Panc1 (cell line): ENCODE measurements around the gene RBM19. TPM values are rescaled to one million over a fixed set of nuclear protein-coding genes. Genes with fewer than 3 reads are reported as not detected.

ENCODE experiments used
- ATAC-seq: fragments of 200-7000 bp; cut with Tn5 transposase; 2 replicates; pipeline ENCODE4 v1.9.1; 2020; ENCODE audit warnings: mild to moderate bottlenecking, moderate library complexity
- BruUV-seq: library from RNA; stranded (reverse); fragments of 400-500 nt; replicated peaks from 2 replicates; lab custom pipeline; 2021; lab: Mats Ljungman, UMichigan
- CTCF ChIA-PET: fragments of 300-600 bp; sonication (Branson Sonifier 250); formaldehyde crosslinking; loops from one replicate; lab custom pipeline; 2022; ENCODE audit warnings: antibody characterized with exemption; lab: Charles Lee
- POLR2A ChIA-PET: fragments of 300-600 bp; sonication (Branson Sonifier 250); formaldehyde crosslinking; loops from one replicate; lab custom pipeline; 2022; ENCODE audit warnings: antibody characterized with exemption; lab: Charles Lee
- DNase-seq: peaks from one replicate; pipeline ENCODE4 v3.0.0-alpha.2; 2010; ENCODE audit warnings: low read depth, low spot score
- H3K27ac ChIP-seq: 2 replicates; pipeline ENCODE4 v1.5.1; 2011; ENCODE audit warnings: mild to moderate bottlenecking, low read length, inconsistent platforms
- H3K27me3 ChIP-seq: fragments of 200-500 bp; sonication (Bioruptor generic); 2 replicates; pipeline ENCODE4 v1.6.0; 2014; ENCODE audit warnings: low read length, inconsistent platforms; ENCODE audit not compliant: control insufficient read depth, insufficient read depth
- H3K36me3 ChIP-seq: fragments of 200-500 bp; sonication (Bioruptor generic); 2 replicates; pipeline ENCODE4 v1.5.1; 2014; ENCODE audit warnings: inconsistent platforms, mild to moderate bottlenecking, low read length, moderate library complexity; ENCODE audit not compliant: control insufficient read depth, insufficient read depth
- H3K4me1 ChIP-seq: 2 replicates; pipeline ENCODE4 v1.5.1; 2011; ENCODE audit warnings: inconsistent platforms, mild to moderate bottlenecking, low read length, moderate library complexity; ENCODE audit not compliant: control insufficient read depth, insufficient read depth
- H3K4me3 ChIP-seq, 2 experiments: 2 replicates each; pipeline ENCODE4 v1.5.1; 2011 to 2012; ENCODE audit warnings: low read depth in 2 of 2, low read length in 2 of 2, mild to moderate bottlenecking in 2 of 2, inconsistent platforms in 1 of 2, moderate library complexity in 1 of 2
- H3K9me3 ChIP-seq: fragments of 200-500 bp; sonication (Bioruptor generic); 2 replicates; pipeline ENCODE4 v1.5.1; 2014; ENCODE audit warnings: low read depth, mild to moderate bottlenecking, inconsistent platforms, low read length, moderate library complexity; ENCODE audit not compliant: control insufficient read depth, insufficient read depth
- CTCF ChIP-seq: fragments of 450-650 bp; IDR thresholded peaks from 2 replicates; pipeline ENCODE4 v1.5.1; 2017; ENCODE audit warnings: mild to moderate bottlenecking
- POLR2AphosphoS5 ChIP-seq: IDR thresholded peaks from 2 replicates; pipeline ENCODE4 v1.6.1; 2012; ENCODE audit warnings: mild to moderate bottlenecking, low read depth, low read length, moderate library complexity
- REST ChIP-seq, 2 experiments: IDR thresholded peaks; 2 replicates each; pipeline ENCODE4 v1.6.1; 2011 to 2012; ENCODE audit warnings: low read depth in 2 of 2, control low read depth in 1 of 2, low read length in 1 of 2, mild to moderate bottlenecking in 1 of 2, moderate library complexity in 1 of 2; ENCODE audit not compliant: insufficient read depth in 1 of 2
- SIN3A ChIP-seq: IDR thresholded peaks from 2 replicates; pipeline ENCODE4 v1.6.1; 2012; ENCODE audit warnings: low read depth, mild to moderate bottlenecking, low read length, moderate library complexity, borderline replicate concordance; ENCODE audit not compliant: insufficient read depth
- TCF7L2 ChIP-seq: IDR thresholded peaks from 2 replicates; pipeline ENCODE4 v1.6.1; 2011; ENCODE audit warnings: mild to moderate bottlenecking, low read depth, low read length, inconsistent platforms
- in situ Hi-C: cut with HindIII; loops from 2 replicates; pipeline ENCODE4 v1.10.0; 2016; ENCODE audit warnings: low sequenced_read_pairs, low pct_unique_long_range_greater_than_20kb
- intact Hi-C: fragments of 100-400 bp; cut with micrococcal nuclease; formaldehyde crosslinking; loops from one replicate; pipeline ENCODE4 v1.10.0; 2022; ENCODE audit not compliant: unreplicated experiment
- total RNA-seq: library from RNA; stranded (reverse); gene quantifications from one replicate; pipeline ENCODE4 v1.2.1, GENCODE V29; 2021; ENCODE audit not compliant: unreplicated experiment

Gene RBM19
- total RNA-seq, 1 experiment from 2014 or later, result 44.8 TPM

GRCh38 chr12:113862590-113863454 is 103.3 kb downstream of the RBM19 start:
- no peaks in the 10 kb centered on the region for H3K9me3 ChIP-seq
- BruUV-seq, result no TSS peak
- no peaks in the 10 kb centered on the region for H3K27me3 ChIP-seq
- ChIA-PET CTCF (no interaction called here), POLR2A (no interaction called here)
- no peak for DNase-seq
- no peak overlapping the region for H3K27ac ChIP-seq
- H3K4me1 ChIP-seq, result no peaks in the 10 kb centered on the region
- H3K36me3 ChIP-seq, result no peaks in the 10 kb centered on the region
- in situ Hi-C loops (no loop called here), intact Hi-C loops (no loop called here)
- no peak for TF ChIP-seq POLR2AphosphoS5
- no peak for TF ChIP-seq CTCF
- ATAC-seq, result 0 out of 2 replicates have a peak, but pooled peaks have one; percentile 40
- H3K4me3 ChIP-seq, result no peak overlapping the region

GRCh38 chr12:113861708-113862312 is 104.3 kb downstream of the RBM19 start:
- no peak for DNase-seq
- Histone ChIP-seq H3K4me1 (no peaks in the 10 kb centered on the region), H3K9me3 (no peaks in the 10 kb centered on the region), H3K27ac (no peak overlapping the region), H3K27me3 (no peaks in the 10 kb centered on the region), H3K36me3 (no peaks in the 10 kb centered on the region), H3K4me3 (no peak overlapping the region)
- in situ Hi-C loops (no loop called here), intact Hi-C loops (no loop called here)
- POLR2A ChIA-PET, result no interaction called here
- CTCF ChIA-PET, result no interaction called here
- ATAC-seq, result no peak
- TF ChIP-seq POLR2AphosphoS5 (no peak), SIN3A (no peak), REST (IDR thresholded peaks at IDR 0.05; ENCODE audit: insufficient read depth in 1 of 2, low read depth in 2 of 2, low read length in 1 of 2) (no peak), TCF7L2 (no peak), CTCF (no peak)
- BruUV-seq, result no TSS peak
